GM21737 (cell line): ENCODE data around the gene IGSF6.
"Not testable (repeated sequence)": the region's sequence is repeated elsewhere in the genome, so short reads cannot be mapped to it uniquely, and the experiment has no call there.

Source experiments
- ATAC-seq: cut with Tn5 transposase; IDR thresholded peaks from one replicate; pipeline ENCODE4 v1.9.1; 2021; ENCODE audit warnings: mild to moderate bottlenecking, moderate library complexity; ENCODE audit not compliant: unreplicated experiment

IGSF6 gene, protein sequence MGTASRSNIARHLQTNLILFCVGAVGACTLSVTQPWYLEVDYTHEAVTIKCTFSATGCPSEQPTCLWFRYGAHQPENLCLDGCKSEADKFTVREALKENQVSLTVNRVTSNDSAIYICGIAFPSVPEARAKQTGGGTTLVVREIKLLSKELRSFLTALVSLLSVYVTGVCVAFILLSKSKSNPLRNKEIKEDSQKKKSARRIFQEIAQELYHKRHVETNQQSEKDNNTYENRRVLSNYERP

DNA sequence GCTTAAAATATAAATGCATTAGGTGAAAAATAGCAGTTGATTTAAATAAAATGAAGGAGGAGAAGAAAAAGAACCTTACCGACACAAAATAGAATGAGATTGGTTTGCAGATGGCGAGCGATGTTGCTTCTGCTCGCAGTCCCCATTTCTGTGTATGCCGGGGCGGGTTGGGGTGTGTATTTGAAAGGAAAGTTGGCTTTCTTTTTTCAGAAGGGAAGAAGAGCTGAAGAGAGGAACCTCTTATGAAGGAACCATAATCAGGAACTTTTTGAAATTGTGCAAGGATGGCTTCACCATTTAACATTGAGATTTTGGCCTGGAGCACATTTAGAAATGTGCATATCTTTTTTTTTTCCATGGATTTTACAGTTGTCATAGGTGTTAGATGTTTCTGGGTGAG is at the start of gene IGSF6:
IGSF6 (minus strand) TSS at position 156 of the 400 bp plus-strand sequence; CDS start at position 146, 10 bp downstream.
- ATAC-seq: no peak

DNA sequence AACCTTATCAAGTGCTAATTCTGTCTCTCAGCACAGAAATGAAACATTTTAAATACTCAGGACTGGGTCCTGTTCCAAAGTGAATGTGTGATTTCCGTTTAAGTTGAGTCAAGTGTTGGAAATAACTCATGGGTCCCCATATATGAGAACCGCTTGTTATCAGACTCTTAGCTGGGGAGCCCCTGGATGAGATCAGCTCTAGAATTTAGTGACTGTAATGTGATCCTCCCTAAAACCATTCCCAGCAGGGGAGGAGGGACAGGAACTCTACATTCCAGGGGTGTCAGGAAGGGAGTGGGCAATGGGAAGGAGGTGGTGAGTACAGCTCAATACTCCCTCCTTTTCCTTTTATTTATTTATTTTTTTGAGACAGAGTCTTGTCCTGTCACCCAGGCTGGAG is 48.9 kb upstream of the IGSF6 start:
- ATAC-seq: no peak

DNA sequence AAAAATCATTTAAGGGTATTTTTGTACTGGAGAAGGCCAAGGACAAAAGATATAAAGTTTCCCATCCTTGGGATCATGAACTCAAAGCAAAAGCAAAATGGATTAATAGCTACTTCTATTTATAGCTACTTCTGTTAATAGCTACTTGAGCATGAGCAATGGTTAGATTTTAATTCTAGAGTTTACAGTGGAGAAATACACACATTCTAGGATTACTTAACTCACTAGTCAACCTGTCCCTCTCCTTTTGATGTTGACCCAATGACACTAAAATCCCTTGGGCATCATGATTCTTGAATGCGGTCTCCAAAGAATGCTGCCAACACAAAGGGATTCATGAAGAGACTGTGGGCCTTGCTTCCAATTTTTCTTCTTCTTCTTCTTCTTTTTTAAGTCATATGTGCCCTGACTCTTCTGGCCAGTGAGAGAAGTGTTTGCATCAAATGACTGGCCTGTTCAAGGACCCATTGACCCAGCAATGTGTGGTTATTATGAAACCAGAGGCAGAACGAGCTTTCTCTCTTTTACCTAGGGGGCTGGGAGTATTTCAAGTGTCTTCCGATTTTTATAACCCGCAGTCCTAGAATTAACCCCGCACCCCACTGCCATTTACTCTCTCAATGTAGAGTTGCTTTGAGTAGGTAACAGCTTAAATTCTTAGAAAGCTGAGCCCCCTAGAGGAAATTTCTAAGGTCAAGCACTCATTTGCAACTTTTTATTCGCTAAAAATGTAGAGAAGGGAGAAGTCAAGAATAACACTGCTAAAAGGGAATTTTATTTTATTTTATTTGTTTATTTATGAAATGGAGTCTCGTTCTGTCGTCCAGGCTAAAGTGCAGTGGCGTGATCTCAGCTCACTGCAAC is 46.0 kb upstream of the IGSF6 start:
- ATAC-seq: no peak

DNA sequence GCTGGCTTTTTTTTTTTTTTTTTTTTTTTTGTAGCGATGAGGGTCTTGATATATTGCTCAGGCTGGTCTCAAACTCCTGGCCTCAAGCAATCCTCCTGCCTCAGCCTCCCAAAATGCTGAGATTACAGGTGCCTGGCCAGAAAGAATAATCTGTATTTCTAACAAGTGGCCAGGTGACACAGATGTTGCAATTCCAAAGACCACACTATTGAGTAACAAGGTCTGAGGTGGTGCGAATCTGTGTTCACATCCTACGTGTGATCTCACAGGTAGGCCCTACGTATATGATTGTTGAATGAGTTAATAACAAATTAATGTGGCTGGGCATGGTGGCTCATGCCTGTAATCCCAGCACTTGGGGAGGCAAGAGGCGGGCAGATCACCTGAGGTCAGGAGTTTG is 44.6 kb upstream of the IGSF6 start:
- ATAC-seq: no peak

DNA sequence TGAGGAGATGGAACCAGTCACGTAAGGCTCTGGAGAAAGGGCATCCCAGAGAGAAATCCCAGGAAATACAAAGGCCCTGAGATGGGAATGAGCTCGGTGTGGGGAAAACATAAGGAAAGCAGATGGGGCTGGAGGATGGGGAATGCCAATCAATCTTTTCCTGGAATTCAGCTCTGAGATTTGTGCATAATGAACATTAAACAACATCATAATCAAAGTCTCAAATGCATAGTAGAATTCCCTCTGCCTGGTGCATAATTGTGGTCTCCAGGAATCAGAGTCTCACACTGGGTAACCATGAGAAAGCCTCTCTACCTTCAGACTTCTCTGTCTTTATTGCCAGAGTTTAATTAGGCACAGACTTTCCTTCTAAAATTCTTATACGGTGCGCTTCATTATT is 42.2 kb upstream of the IGSF6 start:
- ATAC-seq: no peak

DNA sequence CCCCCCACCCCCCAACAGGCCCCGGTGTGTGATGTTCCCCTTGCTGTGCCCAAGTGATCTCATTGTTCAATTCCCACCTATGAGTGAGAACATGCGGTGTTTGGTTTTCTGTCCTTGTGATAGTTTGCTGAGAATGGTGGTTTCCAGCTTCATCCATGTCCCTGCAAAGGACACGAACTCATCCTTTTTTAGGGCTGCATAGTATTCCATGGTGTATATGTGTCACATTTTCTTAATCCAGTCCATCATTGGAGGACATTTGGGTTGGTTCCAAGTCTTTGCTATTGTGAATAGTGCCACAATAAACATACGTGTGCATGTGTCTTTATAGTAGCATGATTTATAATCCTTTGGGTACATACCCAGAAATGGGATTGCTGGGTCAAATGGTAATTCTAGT is 38.6 kb upstream of the IGSF6 start:
- not testable (repeated sequence) for ATAC-seq

DNA sequence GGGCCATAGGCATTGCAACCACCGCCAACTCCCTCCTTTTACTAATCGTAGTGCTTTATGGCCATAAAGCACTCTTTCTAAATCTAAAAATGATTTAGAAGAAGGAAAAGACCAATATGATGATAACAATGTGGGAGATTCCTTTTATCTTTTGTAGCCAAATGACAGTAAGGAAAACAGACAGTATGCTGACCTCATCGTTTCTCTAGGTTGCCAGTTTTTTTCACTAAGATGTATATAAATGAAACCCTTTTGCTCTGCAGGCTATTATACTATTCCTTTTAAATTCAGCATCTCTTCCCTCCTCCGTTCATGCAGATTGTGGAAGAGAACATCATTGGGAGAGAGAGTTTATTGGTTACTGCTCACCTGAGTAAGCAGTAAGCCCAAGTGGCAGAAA is 36.7 kb upstream of the IGSF6 start:
- no peak for ATAC-seq

DNA sequence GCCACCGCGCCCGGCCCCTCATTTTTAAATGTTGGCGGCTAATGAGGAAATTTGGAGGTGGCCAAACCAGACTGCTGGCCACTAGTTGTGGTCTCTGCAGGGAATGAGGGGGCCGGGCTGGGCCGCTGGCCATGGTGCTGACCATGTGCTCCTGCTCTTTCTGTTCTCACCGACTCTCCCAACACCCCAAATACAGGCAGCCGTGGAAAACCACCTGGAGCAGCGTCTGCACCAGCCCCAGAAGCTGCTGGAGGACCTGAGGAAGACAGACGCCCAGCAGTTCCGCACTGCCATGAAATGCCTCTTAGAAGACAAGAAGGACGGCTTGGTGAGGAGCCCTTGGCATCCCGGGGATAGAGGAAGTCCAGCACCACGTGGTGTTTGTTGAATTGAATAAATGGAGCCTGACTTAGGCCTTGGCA is 32.6 kb upstream of the IGSF6 start:
- ATAC-seq: no peak

DNA sequence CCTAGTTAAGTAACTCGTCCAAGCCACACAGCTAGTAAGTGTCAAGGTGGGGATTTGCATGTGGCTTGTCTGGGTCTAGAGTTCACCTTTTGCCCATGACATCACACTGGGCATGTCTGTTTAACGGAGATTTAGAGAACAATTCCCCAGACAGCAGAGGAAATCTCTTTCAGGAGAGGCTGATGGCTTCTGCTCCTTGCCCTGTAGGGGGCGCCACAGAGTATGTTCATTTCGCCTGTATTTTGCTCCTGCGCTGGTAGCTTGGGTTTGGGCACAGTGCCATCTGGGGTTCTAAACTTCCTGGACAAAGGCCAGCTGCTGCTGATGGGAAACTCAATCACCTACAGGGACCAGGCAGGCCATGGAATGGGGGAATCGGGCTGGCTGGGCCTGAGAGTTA is 31.8 kb upstream of the IGSF6 start:
- ATAC-seq: no peak

DNA sequence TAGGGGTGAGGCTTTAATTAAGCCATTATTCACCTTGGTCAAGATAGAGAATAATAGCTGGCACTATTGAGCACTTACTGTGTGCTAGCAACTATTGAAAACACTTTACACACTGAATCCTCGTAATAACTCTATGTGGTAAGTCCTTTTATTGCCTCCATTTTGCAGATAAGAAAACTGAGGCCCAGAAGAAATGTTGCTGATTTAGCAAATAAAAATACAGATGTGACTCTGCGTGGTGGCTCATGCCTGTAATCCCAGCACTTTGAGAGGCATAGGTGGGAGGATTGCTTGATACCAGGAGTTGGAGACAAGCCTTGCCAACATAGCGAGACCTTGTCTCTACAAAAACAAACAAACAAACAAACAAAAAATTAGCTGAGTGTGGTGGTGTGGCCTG is 30.8 kb upstream of the IGSF6 start:
- ATAC-seq: no peak

DNA sequence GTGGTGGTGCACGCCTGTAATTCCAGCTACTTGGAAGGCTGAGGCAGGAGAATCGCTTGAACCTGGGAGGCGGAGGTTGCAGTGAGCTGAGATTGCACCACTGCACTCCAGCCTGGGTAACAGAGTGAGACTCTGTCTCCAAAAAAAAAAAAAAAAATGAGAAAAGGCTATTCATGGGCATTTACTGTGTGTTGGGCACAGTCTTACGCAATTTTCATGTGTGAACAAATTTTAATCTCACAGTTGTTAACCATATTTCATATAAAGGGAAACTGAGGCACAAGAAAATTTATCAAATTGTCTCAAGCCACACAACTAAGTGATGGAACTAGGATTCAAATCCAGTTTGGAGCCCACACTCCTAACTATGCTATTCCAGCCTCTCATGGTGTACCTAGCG is 28.3 kb upstream of the IGSF6 start:
- not testable (repeated sequence) for ATAC-seq

DNA sequence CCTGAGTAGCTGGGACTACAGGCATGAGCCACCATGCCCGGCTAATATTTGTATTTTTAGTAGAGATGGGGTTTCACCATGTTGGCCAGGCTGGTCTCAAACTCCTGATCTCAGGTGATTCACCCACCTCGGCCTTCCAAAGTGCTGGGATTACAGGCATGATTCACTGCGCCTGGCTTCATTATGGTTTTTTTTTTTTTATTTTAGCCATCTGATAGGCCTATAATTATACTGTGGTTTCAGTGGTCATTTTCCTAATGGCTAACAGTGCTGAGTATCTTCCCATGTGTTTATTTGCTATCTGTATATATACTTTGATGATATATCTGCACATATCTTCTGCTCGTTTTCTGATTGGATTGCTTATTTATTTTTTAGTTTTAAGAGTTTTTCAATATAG is 22.0 kb upstream of the IGSF6 start:
- not testable (repeated sequence) for ATAC-seq

DNA sequence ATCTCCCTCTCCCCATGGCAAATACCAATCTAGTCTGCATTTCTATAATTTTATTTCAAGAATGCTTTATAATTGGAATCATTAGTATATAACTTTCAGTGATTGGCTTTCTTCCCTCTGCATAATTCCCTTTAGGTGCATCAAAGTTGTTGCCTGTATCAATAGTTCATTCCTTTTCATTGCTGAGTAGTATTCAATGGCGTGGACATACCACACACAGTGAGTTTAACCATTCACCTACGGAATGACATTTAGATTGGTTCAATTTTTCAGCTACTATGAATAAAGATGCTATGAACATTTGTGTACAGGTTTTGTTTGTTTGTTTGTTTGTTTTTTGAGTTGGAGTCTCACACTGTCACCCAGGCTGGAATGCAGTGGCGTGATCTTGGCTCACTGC is 21.1 kb upstream of the IGSF6 start:
- no peak for ATAC-seq

DNA sequence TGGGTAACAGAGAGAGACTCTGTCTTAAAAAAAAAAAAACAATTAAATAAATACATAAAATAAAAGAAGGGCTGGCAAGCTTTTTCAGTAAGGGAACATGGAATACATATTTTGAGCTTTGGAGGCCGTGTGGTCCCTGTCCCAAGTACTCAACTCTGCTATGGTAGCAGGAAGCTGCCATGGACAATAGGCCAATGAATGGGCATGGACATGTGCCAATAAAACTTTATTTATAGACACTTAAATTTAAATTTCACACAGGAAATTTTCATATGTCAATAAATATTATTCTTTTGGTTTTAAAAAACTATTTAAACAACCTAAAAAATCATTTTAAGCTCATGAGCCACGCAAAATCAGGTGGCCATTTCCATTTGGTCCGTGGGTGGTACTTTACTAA is 15.2 kb upstream of the IGSF6 start:
- ATAC-seq: no peak

DNA sequence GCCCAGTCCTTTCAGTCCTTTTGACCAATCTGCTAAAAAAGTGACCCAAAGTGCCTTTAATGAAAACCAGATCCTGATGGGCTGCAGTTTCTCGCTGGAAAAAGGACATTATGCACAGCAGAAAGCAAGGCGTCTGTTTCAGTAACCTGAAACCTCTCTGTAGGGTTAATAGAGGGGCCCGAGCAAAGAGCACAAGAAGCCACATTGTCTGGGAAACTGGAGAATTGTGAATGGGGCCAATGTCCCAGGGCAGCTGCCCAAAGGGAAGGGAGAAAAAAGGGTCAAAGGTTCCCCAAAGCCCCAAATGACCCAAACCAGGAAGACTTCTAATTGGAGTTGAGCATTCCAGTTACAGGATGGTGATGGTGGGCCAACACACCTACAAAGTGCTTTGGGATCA is 14.4 kb upstream of the IGSF6 start:
- ATAC-seq: no peak

DNA sequence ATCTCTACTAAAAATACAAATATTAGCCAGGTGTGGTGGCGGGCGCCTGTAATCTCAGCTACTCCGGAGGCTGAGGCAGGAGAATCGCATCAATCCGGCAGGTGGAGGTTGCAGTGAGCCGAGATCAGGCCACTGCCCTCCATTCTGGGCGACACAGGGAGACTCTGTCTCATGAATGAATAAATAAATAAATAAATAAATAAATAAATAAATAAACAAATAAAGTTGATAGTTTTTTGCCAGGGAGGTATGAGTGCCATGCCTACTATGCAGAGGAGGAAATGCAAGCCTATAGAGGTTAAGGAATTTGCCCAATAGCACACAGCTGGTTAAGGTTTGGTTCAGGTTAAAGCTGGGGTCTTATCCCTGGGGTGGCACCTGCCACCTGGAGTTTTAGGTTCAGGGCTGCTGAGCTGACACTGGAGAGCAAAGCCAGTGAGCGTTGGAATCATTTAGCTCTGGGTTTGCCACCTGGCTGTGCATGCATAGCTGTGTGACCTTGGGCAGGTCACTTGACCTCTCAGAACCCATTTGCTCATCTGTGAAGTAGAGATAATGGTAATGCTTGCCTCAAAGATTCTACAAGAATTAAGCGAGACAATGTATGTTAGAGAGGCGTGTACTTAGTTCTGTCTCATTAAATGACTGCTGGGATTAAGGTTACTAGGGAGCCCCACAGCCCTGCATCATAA is 12.5 kb upstream of the IGSF6 start:
- ATAC-seq: no peak

DNA sequence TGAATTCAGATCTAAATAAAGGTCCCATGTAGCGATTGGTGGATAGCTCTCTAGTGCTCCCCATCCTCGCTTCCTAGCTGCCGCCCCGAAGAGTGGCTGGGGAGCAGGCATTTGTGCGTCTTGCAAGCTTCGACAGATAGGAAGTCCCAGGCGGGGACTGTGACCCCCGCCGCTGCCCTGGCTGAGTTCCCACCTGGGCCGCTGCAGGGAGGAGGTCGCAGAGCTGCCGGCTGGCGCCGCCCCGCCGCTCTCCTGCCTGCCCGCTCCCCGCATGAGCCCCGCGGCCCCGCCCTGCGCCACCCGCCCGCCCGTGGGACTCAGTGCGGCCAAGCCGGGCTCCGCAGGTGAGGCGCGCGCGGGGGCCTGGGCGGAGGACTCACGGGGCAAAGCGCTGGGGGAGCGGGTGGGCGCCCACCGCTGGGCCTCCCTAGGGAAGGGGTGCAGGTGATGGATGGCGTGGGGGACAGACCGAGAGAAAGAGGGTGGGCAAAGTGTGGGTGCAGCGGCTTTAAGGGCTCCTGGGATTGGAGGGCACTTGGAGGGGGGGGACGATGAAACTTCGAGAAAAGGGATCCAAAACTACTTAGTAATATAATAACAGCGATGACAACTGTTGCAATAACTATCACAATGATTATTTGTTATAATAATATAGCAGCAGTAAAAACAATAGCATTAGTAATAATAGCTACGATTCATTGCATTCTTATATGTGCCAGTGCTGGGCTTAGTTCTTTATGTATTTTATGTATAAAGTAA is 11.7 kb upstream of the IGSF6 start, which contains the start of gene OTOA:
OTOA (plus strand) TSS at position 80 of the 759 bp plus-strand sequence. CDS start 14,547 bp downstream, outside the sequence.
- no peak for ATAC-seq

DNA sequence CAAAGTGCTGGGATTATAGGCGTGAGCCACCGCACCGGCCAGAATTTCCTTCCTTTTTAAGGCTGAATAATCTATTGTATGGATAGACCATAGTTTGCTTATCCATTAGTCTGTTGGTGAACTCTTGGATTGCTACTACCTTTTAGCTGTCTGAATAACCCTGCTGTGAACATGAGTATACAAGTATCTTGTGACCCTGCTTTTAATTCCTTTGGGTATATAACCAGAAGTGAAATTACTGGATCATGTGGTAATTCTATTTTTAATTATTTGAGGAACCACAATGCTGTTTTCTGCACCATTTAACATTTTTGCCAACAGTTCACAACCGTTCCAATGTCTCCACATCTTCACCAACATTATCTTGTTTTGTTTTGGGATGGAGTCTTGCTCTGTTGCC is 6.7 kb upstream of the IGSF6 start:
- no peak for ATAC-seq

DNA sequence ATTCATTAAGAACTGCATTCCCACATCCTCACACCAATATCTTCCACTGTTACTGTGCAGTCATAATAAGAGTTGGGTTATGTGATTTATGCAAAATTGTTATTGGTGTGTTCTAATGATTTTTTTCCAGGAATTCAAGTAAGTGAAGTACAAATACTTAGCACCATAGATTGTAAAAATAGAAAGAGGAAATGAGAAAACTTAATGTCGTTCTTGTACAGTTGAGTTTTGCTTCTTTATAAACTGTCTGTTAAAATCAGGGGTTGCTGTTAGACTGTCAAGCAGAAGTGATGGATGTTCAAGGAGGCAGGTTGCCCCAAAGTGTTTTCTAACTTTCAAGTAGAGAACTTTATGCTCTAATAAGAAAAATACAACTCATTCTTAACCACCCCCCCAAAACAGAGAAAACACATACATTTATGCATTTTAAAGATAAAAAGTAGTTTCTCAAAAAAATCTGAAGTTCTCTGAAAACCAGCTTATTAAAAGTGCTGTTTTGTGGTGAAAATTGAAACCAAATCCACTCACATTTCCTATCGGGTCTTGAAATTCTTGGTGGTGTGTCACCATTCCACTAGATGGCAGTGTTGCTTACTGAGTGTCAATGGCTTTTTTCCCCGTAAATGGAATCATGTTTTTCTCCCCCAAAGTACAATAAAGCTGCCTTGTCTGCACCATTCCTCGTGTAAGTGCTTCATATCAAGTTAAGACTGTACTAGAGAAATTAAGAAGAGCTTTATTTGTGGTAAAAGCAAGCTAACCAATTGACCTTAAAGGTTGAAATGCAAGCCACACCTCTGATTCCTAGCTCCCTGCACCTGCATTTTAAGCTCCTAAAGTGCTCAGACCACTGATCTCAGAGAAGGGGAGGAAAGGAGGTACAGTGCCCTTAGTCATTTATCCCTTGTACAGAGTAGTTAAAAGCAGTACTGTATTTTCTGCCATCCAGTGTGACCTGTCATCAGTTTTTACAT is 4.7 kb upstream of the IGSF6 start:
- ATAC-seq: no peak

DNA sequence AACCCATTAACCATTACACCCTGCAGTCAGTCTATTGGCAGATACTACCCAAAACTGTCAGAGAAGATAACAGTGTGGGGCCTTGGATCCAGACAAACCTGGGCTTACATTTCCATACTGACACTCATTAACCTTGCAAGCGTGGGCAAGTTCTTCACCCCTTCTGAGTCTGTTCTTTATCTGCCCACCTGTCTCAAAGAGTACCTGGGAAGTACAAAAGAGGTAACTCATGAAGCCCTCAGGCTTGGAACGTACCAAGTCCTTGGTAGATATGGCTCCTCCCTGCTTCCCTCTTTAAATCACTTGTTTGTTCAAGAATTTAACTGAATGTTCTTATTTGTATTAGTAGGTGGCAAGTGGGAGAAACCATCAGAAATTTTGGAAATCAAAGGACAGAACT is 2.5 kb upstream of the IGSF6 start:
- ATAC-seq: no peak
